Chondrocyte (in vitro differentiated cells): ENCODE results near the gene HNRNPA2B1. TPM values are rescaled to one million over a fixed set of nuclear protein-coding genes. Genes with fewer than 3 reads are reported as not detected.

Experiments
- DNase-seq: peaks from one replicate; pipeline ENCODE4 v3.0.0; 2021; ENCODE audit warnings: mixed read lengths, low spot score
- H3K27ac Mint-ChIP-seq: one replicate; pipeline ENCODE4 v1.8.0; 2021; ENCODE audit warnings: mild to moderate bottlenecking, moderate library complexity, mixed read lengths; ENCODE audit not compliant: unreplicated experiment
- H3K27me3 Mint-ChIP-seq: 2 replicates; pipeline ENCODE4 v1.8.0; 2021; ENCODE audit warnings: low read depth, mixed read lengths
- H3K36me3 Mint-ChIP-seq: 2 replicates; pipeline ENCODE4 v1.8.0; 2021; ENCODE audit warnings: low read depth, mixed read lengths
- H3K4me1 Mint-ChIP-seq: 2 replicates; pipeline ENCODE4 v1.8.0; 2021; ENCODE audit warnings: low read depth, mild to moderate bottlenecking, mixed read lengths
- H3K4me3 Mint-ChIP-seq: one replicate; pipeline ENCODE4 v1.8.0; 2021; ENCODE audit warnings: mild to moderate bottlenecking, moderate library complexity, mixed read lengths; ENCODE audit not compliant: unreplicated experiment
- H3K9me3 Mint-ChIP-seq: 2 replicates; pipeline ENCODE4 v1.8.0; 2021; ENCODE audit warnings: low read depth, mixed read lengths
- total RNA-seq: library from RNA; stranded (reverse); gene quantifications from 3 replicates; pipeline ENCODE4 v1.2.1, GENCODE V29; 2021
- TF ChIP-seq, protein P1 (sequence below): fragments of 200-600 bp; sonication (generic); IDR thresholded peaks from 2 replicates; pipeline ENCODE4 v1.5.0; 2021; ENCODE audit warnings: antibody characterized with exemption, mild to moderate bottlenecking, moderate library complexity

Gene HNRNPA2B1
- total RNA-seq, 1 donor from 2014 or later, result 313 TPM

DNA sequence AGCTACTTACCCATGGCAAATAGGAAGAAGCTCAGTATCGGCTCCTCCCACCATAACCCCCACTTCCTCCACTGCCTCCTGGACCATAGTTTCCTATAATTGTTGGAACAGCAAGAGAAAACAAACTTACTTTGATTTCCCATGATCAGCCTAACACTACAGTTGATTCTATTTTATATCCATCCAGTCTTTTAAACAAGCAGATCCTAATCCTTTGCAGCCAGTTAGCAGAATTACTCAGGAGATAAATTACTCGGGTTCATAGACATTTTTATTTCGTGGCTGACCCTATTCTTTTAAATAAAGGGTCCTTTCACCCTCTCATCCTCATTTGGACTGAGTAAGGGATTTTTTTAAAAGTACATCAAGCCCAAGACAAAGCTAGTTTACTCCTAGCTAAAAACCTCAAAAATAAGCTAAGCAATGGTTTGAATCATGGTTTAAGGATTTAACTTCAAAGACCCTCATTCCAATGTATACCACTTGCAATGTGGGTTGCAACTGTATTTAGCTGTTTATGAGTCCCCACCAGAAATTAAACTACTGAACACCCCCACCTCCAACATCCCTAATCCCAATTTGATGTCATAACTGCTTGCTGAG, 8.0 kb downstream of the HNRNPA2B1 start:
- H3K27ac Mint-ChIP-seq, result no peak overlapping the region
- TF ChIP-seq, protein P1, sequence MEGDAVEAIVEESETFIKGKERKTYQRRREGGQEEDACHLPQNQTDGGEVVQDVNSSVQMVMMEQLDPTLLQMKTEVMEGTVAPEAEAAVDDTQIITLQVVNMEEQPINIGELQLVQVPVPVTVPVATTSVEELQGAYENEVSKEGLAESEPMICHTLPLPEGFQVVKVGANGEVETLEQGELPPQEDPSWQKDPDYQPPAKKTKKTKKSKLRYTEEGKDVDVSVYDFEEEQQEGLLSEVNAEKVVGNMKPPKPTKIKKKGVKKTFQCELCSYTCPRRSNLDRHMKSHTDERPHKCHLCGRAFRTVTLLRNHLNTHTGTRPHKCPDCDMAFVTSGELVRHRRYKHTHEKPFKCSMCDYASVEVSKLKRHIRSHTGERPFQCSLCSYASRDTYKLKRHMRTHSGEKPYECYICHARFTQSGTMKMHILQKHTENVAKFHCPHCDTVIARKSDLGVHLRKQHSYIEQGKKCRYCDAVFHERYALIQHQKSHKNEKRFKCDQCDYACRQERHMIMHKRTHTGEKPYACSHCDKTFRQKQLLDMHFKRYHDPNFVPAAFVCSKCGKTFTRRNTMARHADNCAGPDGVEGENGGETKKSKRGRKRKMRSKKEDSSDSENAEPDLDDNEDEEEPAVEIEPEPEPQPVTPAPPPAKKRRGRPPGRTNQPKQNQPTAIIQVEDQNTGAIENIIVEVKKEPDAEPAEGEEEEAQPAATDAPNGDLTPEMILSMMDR, result no peak
- DNase-seq, result no peak
- no peak overlapping the region for H3K4me3 Mint-ChIP-seq
- H3K27me3 Mint-ChIP-seq, result no peaks in the 10 kb centered on the region
- no peaks in the 10 kb centered on the region for H3K9me3 Mint-ChIP-seq
- H3K4me1 Mint-ChIP-seq, result peaks cover 60% of the 10 kb centered on the region
- H3K36me3 Mint-ChIP-seq, result peaks cover 78% of the 10 kb centered on the region

DNA sequence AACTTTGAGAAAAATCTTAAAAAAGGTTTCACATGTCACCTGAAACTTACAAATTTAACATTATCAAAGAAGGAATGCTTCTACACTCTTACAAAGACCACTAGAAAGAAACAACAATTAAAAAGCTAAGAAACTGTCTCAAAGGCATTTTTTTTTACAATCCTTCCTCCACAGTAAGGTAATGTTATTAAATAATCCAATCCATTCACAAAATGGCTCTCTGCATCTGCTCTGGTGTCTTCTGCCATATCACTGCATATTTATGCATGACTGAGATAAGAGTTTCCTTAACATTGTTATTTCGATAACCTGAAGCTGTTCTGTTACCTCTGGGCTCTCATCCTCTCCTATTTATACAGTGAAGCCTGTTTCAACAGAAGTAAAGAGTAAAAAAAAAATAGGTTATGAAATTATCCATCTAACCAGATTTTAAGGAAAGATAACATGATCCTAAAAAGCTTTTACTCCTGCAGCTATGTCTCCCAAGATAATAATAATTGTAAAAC, 8.5 kb downstream of the HNRNPA2B1 start:
- Mint-ChIP-seq H3K36me3 (peaks cover 77% of the 10 kb centered on the region), H3K27me3 (no peaks in the 10 kb centered on the region), H3K4me3 (no peak overlapping the region), H3K27ac (no peak overlapping the region), H3K9me3 (no peaks in the 10 kb centered on the region), H3K4me1 (peaks cover 59% of the 10 kb centered on the region)
- DNase-seq, result no peak
- TF ChIP-seq, protein P1, result no peak

DNA sequence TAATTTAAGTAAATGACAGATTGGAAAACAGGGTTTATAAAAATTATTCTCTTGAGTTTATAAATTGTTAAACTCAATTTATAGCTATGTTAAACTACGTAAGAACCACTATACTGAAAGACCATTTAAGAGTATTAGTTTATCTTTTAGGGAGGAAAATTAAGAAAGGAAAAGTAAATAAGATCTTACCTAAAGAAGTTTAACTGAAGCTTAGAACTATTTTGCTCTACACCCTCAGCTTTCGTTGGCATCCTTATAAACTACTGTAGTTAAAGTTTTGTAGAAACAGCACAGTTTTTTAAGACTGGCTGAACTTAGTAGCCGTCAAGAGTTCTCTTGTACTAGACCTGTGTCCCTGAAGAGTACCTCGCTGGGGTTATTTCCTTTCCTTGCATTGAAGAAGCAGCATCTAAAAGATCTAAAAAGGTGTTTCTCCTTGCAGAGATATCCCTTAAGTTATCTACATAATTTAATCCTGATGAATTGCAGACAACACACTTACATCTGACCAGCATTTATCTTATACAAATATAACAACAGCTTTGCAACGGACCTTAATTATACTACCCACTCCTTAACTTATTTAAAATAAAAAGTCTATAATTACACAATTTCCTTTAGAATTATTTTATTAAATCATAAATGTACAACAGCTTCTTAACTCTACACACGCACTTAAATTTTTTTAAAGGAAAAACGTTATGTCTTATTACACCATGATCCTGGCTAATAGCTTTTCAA, 9.1 kb downstream of the HNRNPA2B1 start:
- no peaks in the 10 kb centered on the region for H3K9me3 Mint-ChIP-seq
- peaks cover 74% of the 10 kb centered on the region for H3K36me3 Mint-ChIP-seq
- H3K4me1 Mint-ChIP-seq, result peaks cover 58% of the 10 kb centered on the region

DNA sequence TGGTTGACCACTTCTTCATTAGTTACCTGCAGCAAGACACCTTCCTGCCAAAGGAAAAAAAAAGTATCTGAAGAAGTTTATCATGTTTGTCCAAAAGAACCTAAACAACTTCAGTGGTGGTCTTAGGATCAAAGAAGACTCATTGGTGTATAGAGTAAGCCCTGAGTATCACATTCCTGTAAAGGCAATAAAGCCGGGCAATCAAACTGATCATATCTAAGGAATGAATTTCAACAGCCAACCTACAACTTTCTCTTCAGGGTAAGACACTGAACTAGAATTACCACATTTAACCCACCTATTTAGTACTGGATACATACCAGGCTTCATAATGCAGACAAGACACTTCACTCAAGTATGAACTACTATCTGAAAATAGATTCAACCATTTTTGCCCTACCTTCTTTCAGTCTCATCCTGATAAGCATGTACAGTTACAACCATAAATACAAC, 10.1 kb downstream of the HNRNPA2B1 start:
- H3K4me3 Mint-ChIP-seq, result no peak overlapping the region
- no peaks in the 10 kb centered on the region for H3K27me3 Mint-ChIP-seq
- DNase-seq, result no peak
- H3K9me3 Mint-ChIP-seq, result no peaks in the 10 kb centered on the region
- peaks cover 67% of the 10 kb centered on the region for H3K36me3 Mint-ChIP-seq
- peak overlapping the region; percentile 51 for H3K27ac Mint-ChIP-seq
- peaks cover 52% of the 10 kb centered on the region for H3K4me1 Mint-ChIP-seq
- TF ChIP-seq, protein P1, result no peak

More for the DNA sequence above, 9.1 kb downstream of the HNRNPA2B1 start:
- TF ChIP-seq, protein P1, result no peak
- H3K4me3 Mint-ChIP-seq, result no peak overlapping the region
- H3K27me3 Mint-ChIP-seq, result no peaks in the 10 kb centered on the region
- DNase-seq, result no peak
- H3K27ac Mint-ChIP-seq, result no peak overlapping the region

DNA sequence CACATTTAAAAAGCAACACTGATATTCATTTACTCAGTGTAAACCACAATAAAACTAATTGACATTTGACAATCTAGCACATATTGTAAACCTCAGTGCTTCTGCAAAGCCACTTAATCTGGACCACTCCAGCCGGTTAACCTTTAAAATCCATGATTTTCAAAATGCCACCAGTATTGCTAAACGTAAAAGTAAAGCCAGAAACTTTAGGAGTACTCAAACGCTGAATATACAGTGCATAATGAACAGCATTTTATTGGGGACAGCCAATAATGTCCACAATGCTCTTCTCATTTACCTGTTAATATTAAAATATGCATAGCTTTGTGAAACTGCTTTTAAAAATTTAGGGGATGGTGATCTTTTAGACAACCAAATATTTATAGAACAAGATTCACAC, 10.8 kb downstream of the HNRNPA2B1 start:
- TF ChIP-seq, protein P1, result no peak
- peaks cover 55% of the 10 kb centered on the region for H3K4me1 Mint-ChIP-seq
- peaks cover 67% of the 10 kb centered on the region for H3K36me3 Mint-ChIP-seq
- H3K9me3 Mint-ChIP-seq, result no peaks in the 10 kb centered on the region
- DNase-seq, result no peak
- H3K27me3 Mint-ChIP-seq, result no peaks in the 10 kb centered on the region
- H3K27ac Mint-ChIP-seq, result no peak overlapping the region
- no peak overlapping the region for H3K4me3 Mint-ChIP-seq
